ENCODE data around the gene IL36G. TPM values are rescaled to one million over a fixed set of nuclear protein-coding genes. Genes with fewer than 3 reads are reported as not detected.

The IL36G gene
- total RNA-seq, 1 experiment from 2014 or later: not detected

GRCh38 chr2:113018509-113018908 lies 40.7 kb downstream of the IL36G start:
- no peak for DNase-seq (ENCODE audit: low spot score)

GRCh38 chr2:113021312-113021711 lies 43.5 kb downstream of the IL36G start:
- no peak for DNase-seq (ENCODE audit: low spot score)

GRCh38 chr2:113024764-113025163 lies 47.0 kb downstream of the IL36G start:
- no peak for DNase-seq (ENCODE audit: low spot score)

- DNase-seq (ENCODE audit: low spot score): no peak
Observed at GRCh38 chr2:113025737-113026136, 47.9 kb downstream of the IL36G start.

GRCh38 chr2:113027691-113028090 lies 49.9 kb downstream of the IL36G start:
- no peak for DNase-seq (ENCODE audit: low spot score)

- no peak for DNase-seq (ENCODE audit: low spot score)
Observed at GRCh38 chr2:113028112-113028511, 50.3 kb downstream of the IL36G start.

- no peak for DNase-seq (ENCODE audit: low spot score)
Observed at GRCh38 chr2:113032737-113033136, 54.9 kb downstream of the IL36G start.

- no peak for DNase-seq (ENCODE audit: low spot score)
Observed at GRCh38 chr2:113034016-113034415, 56.2 kb downstream of the IL36G start.

Other genes with a start within 250 kb of the IL36G start
- gene CKAP2L, start 213.4 kb upstream of the IL36G start, total RNA-seq (2014; rRNA removed; shearing (Covaris generic)): 18.0 and 21.0 TPM in 2 replicates
- gene IL1A, start 193.5 kb upstream of the IL36G start, total RNA-seq (2014; rRNA removed; shearing (Covaris generic)): 0.05 TPM in 1 of 2 replicates, not detected in the other
- 0.19 TPM in 1 of 2 replicates, not detected in the other for gene IL1B, start 141.2 kb upstream of the IL36G start, total RNA-seq (2014; rRNA removed; shearing (Covaris generic))
- not detected in 2 replicates for gene IL37, start 66.8 kb upstream of the IL36G start, total RNA-seq (2014; rRNA removed; shearing (Covaris generic))
- not detected in 2 replicates for gene IL36A, start 27.5 kb downstream of the IL36G start, total RNA-seq (2014; rRNA removed; shearing (Covaris generic))
- 0.19 TPM in 1 of 2 replicates, not detected in the other for gene IL36B, start 74.9 kb downstream of the IL36G start, total RNA-seq (2014; rRNA removed; shearing (Covaris generic))
- gene IL36RN, start 81.2 kb downstream of the IL36G start, total RNA-seq (2014; rRNA removed; shearing (Covaris generic)): not detected in 2 replicates
- not detected in 2 replicates for gene IL1F10, start 90.0 kb downstream of the IL36G start, total RNA-seq (2014; rRNA removed; shearing (Covaris generic))
- 0.41 TPM in 1 of 2 replicates, not detected in the other for gene IL1RN, start 149.6 kb downstream of the IL36G start, total RNA-seq (2014; rRNA removed; shearing (Covaris generic))
- 10.0 and 10.2 TPM in 2 replicates for gene PSD4, start 196.0 kb downstream of the IL36G start, total RNA-seq (2014; rRNA removed; shearing (Covaris generic))